PFSK-1 (cell line): Measurements from ENCODE around the gene GABARAPL2.

ENCODE experiments used
- TAF1 ChIP-seq: IDR thresholded peaks from 2 replicates; pipeline ENCODE4 v1.6.1; 2012; ENCODE audit warnings: low read length, control low read depth, borderline replicate concordance; ENCODE audit not compliant: insufficient read depth
- TF ChIP-seq, protein P1 (sequence below), 2 experiments: IDR thresholded peaks; 2 replicates each; pipeline versions ENCODE4 v1.6.1 to v1.8.0; 2011 to 2012; ENCODE audit warnings: low read depth in 2 of 2, low read length in 2 of 2, control low read depth in 1 of 2, inconsistent platforms in 1 of 2, mild to moderate bottlenecking in 1 of 2, moderate library complexity in 1 of 2; ENCODE audit not compliant: insufficient read depth in 1 of 2

DNA sequence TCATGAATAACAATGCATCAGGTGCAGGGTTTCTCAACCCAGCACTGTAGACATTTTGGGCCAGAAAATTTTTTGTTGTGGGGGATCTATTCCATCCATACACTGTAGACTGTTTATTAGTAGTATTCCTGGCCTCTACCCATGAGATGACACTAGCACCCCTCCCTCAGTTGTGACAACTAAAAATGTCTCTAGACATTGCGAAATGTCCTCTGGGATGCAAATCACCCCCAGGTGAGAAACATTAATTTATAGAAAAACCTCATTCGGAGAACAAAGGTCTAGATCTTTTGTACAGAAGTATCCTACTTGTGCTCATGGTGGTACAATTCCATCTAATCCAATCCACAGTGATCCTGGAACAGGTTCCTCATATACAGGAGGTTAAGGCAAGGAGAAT is 52.6 kb downstream of the GABARAPL2 start:
- no peak for TF ChIP-seq TAF1
- TF ChIP-seq, protein P1, sequence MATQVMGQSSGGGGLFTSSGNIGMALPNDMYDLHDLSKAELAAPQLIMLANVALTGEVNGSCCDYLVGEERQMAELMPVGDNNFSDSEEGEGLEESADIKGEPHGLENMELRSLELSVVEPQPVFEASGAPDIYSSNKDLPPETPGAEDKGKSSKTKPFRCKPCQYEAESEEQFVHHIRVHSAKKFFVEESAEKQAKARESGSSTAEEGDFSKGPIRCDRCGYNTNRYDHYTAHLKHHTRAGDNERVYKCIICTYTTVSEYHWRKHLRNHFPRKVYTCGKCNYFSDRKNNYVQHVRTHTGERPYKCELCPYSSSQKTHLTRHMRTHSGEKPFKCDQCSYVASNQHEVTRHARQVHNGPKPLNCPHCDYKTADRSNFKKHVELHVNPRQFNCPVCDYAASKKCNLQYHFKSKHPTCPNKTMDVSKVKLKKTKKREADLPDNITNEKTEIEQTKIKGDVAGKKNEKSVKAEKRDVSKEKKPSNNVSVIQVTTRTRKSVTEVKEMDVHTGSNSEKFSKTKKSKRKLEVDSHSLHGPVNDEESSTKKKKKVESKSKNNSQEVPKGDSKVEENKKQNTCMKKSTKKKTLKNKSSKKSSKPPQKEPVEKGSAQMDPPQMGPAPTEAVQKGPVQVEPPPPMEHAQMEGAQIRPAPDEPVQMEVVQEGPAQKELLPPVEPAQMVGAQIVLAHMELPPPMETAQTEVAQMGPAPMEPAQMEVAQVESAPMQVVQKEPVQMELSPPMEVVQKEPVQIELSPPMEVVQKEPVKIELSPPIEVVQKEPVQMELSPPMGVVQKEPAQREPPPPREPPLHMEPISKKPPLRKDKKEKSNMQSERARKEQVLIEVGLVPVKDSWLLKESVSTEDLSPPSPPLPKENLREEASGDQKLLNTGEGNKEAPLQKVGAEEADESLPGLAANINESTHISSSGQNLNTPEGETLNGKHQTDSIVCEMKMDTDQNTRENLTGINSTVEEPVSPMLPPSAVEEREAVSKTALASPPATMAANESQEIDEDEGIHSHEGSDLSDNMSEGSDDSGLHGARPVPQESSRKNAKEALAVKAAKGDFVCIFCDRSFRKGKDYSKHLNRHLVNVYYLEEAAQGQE (IDR thresholded peaks at IDR 0.05; ENCODE audit: insufficient read depth in 1 of 2, low read depth in 2 of 2, low read length in 2 of 2), result no peak
